ENCODE measurements around the gene SPATA32.

- TF ChIP-seq CTCF (IDR thresholded peaks at IDR 0.05) (no peak), POLR2A (IDR thresholded peaks at IDR 0.05) (no peak)
Measured at GRCh38 chr17:45227101-45227925, 34.6 kb downstream of the SPATA32 start.

Measured in body of pancreas (tissue), 4 donors.